Right atrium auricular region (tissue), 2 donors: ENCODE measurements around the gene SCN4B. TPM values are rescaled to one million over a fixed set of nuclear protein-coding genes. Genes with fewer than 3 reads are reported as not detected.

Source experiments
- DNase-seq: peaks from one replicate; pipeline ENCODE4 v3.0.0-alpha.2; 2019; ENCODE audit warnings: low spot score
- H3K27ac ChIP-seq, 2 donors: fragments of 200-600 bp; sonication (generic); 1 replicate in 1 of 2; 2 replicates in 1 of 2; pipeline ENCODE4 v1.5.1; 2016 to 2019
- H3K27me3 ChIP-seq, 2 donors: fragments of 200-600 bp; sonication (generic); one replicate each; pipeline versions ENCODE4 v1.5.1 to v1.6.0; 2017 to 2019
- H3K36me3 ChIP-seq: fragments of 200-600 bp; sonication (generic); one replicate; pipeline ENCODE4 v1.5.1; 2016
- H3K4me1 ChIP-seq, 2 donors: fragments of 200-600 bp; sonication (generic); one replicate each; pipeline versions ENCODE4 v1.5.1 to v1.6.0; 2017 to 2019
- H3K4me3 ChIP-seq, 2 donors: fragments of 200-600 bp; sonication (generic); 1 replicate in 1 of 2; 2 replicates in 1 of 2; pipeline ENCODE4 v1.5.1; 2017 to 2019; ENCODE audit warnings: mild to moderate bottlenecking in 1 of 2, moderate library complexity in 1 of 2
- H3K9me3 ChIP-seq, 2 donors: fragments of 200-600 bp; sonication (generic); one replicate each; pipeline ENCODE4 v1.5.1; 2019
- total RNA-seq, 2 donors: library from RNA; depleted of rRNA; stranded (reverse); fragments of >200 nt; gene quantifications; one replicate each; pipeline ENCODE4 v1.1.0, GENCODE V29; 2016
- TF ChIP-seq, protein P1 (sequence below), 2 donors: fragments of 200-600 bp; sonication (generic); IDR thresholded peaks; one replicate each; pipeline ENCODE4 v1.5.1; 2019; ENCODE audit warnings: antibody characterized with exemption in 2 of 2

SCN4B gene
- total RNA-seq, 2 donors from 2014 or later = 2.5 to 11.8 TPM

DNA sequence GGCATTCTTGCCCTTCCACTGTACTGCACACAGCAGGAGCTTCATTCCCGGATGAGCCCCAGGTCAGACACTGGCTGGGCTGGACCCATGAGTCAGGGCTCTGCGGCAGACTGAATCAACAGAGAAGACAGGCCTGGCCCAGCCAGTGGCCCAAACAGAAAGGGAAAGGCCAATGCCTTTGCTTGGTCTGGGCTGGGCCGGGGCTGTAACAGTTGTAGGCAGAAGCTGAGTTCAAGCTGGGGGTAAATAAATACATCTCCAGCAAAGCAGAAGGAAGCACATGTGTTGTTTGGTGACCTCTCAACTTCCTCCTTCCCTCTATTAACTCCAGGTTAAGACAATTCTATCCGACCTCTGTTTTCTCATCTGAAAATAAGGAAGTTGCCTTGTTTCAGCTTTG, 64.1 kb downstream of the SCN4B start:
- H3K36me3 ChIP-seq = no peaks in the 10 kb centered on the region
- H3K4me1 ChIP-seq = peaks cover 0 to 7% of the 10 kb centered on the region in 2 donors
- H3K27ac ChIP-seq = no peak overlapping the region
- TF ChIP-seq, protein P1, sequence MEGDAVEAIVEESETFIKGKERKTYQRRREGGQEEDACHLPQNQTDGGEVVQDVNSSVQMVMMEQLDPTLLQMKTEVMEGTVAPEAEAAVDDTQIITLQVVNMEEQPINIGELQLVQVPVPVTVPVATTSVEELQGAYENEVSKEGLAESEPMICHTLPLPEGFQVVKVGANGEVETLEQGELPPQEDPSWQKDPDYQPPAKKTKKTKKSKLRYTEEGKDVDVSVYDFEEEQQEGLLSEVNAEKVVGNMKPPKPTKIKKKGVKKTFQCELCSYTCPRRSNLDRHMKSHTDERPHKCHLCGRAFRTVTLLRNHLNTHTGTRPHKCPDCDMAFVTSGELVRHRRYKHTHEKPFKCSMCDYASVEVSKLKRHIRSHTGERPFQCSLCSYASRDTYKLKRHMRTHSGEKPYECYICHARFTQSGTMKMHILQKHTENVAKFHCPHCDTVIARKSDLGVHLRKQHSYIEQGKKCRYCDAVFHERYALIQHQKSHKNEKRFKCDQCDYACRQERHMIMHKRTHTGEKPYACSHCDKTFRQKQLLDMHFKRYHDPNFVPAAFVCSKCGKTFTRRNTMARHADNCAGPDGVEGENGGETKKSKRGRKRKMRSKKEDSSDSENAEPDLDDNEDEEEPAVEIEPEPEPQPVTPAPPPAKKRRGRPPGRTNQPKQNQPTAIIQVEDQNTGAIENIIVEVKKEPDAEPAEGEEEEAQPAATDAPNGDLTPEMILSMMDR (IDR thresholded peaks at IDR 0.05) = no peak
- H3K4me3 ChIP-seq = no peak overlapping the region
- peaks cover 0 to 10% of the 10 kb centered on the region in 2 donors for H3K9me3 ChIP-seq
- H3K27me3 ChIP-seq = no peaks in the 10 kb centered on the region
- no peak for DNase-seq

DNA sequence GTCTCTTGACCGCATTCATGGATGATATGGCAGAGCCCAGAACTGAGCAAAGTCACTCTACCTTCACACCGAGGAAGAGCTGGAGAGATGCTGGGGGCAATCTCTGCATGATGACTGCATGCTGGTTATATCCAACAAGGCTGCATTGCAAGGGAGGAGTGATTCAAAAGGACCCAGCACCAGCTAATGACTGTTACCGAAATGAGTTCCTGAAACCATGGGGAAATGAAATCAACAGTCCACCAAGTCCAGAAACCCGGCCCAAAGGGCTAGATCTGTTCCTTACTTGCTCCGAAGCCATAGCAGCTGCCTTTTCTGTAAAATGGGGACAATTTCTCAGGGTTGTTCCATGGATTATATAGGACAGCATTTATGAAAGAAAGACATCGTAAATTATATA, 64.7 kb downstream of the SCN4B start:
- Histone ChIP-seq H3K27me3 (no peaks in the 10 kb centered on the region), H3K9me3 (peaks cover 0 to 10% of the 10 kb centered on the region in 2 donors), H3K4me3 (no peak overlapping the region), H3K36me3 (no peaks in the 10 kb centered on the region), H3K4me1 (peaks cover 0 to 10% of the 10 kb centered on the region in 2 donors), H3K27ac (no peak overlapping the region)
- TF ChIP-seq, protein P1 (IDR thresholded peaks at IDR 0.05) = no peak
- no peak for DNase-seq

DNA sequence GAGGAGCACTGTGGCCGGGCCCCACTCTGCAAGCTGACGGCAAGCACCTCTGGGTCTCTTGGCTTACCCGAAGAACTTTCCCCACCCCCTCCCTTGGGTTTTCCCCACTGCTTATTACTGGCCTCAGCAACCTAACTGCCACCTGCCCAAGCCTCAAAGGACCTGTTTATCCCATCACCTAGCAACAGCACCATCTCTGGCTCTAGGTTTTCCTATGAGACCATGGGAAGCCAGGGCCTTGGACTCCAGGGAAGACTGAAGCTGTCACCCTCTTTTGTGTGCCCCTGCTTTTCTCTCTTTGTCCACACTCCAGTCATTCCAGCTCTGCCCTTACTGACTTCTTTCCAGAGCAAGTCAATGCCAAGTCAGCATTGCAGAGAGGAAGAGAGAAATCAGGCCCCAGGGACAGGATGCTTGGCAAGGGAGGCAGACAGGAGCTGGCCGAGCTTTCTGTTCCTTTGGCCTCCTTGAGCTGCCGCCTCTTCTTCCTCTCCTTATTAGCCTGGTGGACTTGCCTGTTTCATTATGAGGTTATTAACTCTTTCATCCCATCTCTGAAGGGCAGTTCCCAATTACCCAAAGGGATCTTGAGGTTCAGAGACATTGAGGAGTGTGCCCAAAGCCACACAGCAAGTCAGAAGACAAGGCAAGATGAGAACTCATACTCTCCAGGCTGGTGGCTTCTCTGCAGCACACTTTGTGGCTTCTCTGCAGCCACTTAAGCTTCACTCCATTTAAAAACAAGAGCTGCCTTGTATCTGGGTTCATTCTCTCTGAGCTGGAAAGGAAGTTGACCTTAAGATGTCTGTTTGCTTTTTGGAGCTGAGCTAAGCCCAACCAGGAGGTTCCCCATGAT, 65.5 kb downstream of the SCN4B start, which contains the start of gene SMIM35:
Gene SMIM35, minus strand, starts transcription at position 51 of the 856 bp plus-strand sequence. CDS start 206 bp downstream, outside the sequence.
- H3K4me3 ChIP-seq = no peak within 1 kb of the TSS
- peaks cover 0 to 10% of the 10 kb centered on the region in 2 donors for H3K9me3 ChIP-seq
- no peaks in the 10 kb centered on the region for H3K36me3 ChIP-seq
- peaks cover 0 to 13% of the 10 kb centered on the region in 2 donors for H3K4me1 ChIP-seq
- H3K27ac ChIP-seq = no peak within 1 kb of the TSS
- TF ChIP-seq, protein P1 (IDR thresholded peaks at IDR 0.05) = no peak
- no peak for DNase-seq
- no peaks in the 10 kb centered on the region for H3K27me3 ChIP-seq

DNA sequence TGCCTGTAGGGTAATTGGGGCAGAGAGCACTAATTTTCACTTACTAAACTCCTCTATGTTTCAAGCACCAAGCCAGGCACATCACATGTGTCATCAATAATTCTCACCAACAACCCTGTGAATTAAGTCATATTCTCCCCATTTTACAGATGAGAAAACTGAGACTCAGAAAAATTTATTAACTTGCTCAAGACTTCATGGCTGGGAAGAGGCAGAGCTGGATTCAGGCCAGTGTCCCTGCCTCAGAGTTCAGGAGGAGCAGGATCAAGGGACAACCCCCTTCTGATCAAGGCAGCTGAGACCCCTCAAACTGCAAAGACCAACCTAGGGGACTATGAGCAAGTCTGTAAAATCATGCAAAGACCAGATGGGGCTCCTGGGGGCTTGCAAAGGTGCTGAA, 68.0 kb downstream of the SCN4B start:
- Histone ChIP-seq H3K27ac (peak overlapping the region in 1 of 2 donors; percentile 74), H3K27me3 (no peaks in the 10 kb centered on the region), H3K4me3 (no peak overlapping the region), H3K4me1 (peaks cover 0 to 13% of the 10 kb centered on the region in 2 donors), H3K36me3 (no peaks in the 10 kb centered on the region), H3K9me3 (peaks cover 0 to 10% of the 10 kb centered on the region in 2 donors)
- TF ChIP-seq, protein P1 (IDR thresholded peaks at IDR 0.05) = no peak
- no peak for DNase-seq

DNA sequence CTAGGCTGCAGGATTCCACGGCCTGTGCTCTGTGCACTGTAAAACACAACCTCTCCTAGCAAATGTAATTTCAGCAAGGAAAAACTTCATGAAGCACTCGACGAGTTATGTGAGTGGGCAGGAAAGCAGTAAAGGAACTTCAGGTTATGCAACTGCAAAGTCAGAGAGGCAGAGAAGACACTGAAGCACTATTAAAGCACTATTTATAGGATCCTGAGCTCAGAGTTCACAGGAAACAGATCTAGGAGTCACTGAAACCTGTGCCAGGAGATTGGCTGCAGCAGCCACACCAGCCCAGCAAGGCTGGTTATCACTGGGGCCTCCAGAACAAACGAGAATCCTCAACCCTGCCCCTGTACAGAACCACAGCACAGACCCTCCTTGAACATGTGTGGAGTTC, 68.4 kb downstream of the SCN4B start:
- peaks cover 0 to 13% of the 10 kb centered on the region in 2 donors for H3K4me1 ChIP-seq
- no peaks in the 10 kb centered on the region for H3K27me3 ChIP-seq
- H3K9me3 ChIP-seq = peaks cover 0 to 10% of the 10 kb centered on the region in 2 donors
- no peaks in the 10 kb centered on the region for H3K36me3 ChIP-seq
- DNase-seq = no peak
- peak overlapping the region in 1 of 2 donors; percentile 74 for H3K27ac ChIP-seq
- TF ChIP-seq, protein P1 (IDR thresholded peaks at IDR 0.05) = no peak
- H3K4me3 ChIP-seq = no peak overlapping the region

Other genes with a start within 250 kb of the SCN4B start
- gene TMPRSS13, start 223.4 kb downstream of the SCN4B start, total RNA-seq = not detected
- 10 to 100 TPM in 1 of 2 donors, 1 to 10 TPM in 1; 4.6 to 11.4 TPM for gene IL10RA, start 166.4 kb downstream of the SCN4B start, total RNA-seq
- gene TMPRSS4, start 75.7 kb downstream of the SCN4B start, total RNA-seq = not detected
- gene SMIM35, start 65.9 kb downstream of the SCN4B start, total RNA-seq = not detected
- 1 to 10 TPM; 3.4 to 8.2 TPM for gene SCN2B, start 23.8 kb upstream of the SCN4B start, total RNA-seq
- gene JAML, start 72.2 kb upstream of the SCN4B start, total RNA-seq = 1 to 10 TPM in 1 of 2 donors, under 1 TPM in 1; 0.48 to 2.2 TPM
- 1 to 10 TPM; 1.0 to 2.0 TPM for gene MPZL3, start 99.5 kb upstream of the SCN4B start, total RNA-seq
- gene MPZL2, start 111.5 kb upstream of the SCN4B start, total RNA-seq = 10 to 100 TPM; 13.8 to 16.8 TPM
- gene CD3E, start 151.9 kb upstream of the SCN4B start, total RNA-seq = 1 to 10 TPM in 1 of 2 donors, not detected in 1; 1.8 TPM
- 1 to 10 TPM in 1 of 2 donors, not detected in 1; 1.5 TPM for gene CD3D, start 189.9 kb upstream of the SCN4B start, total RNA-seq
- gene CD3G, start 191.5 kb upstream of the SCN4B start, total RNA-seq = under 1 TPM in 1 of 2 donors, not detected in 1; 0.24 TPM
- gene UBE4A, start 206.8 kb upstream of the SCN4B start, total RNA-seq = 10 to 100 TPM; 46.3 to 53.4 TPM
- gene ATP5MG, start 248.8 kb upstream of the SCN4B start, total RNA-seq = 100 to 1,000 TPM in 1 of 2 donors, 10 to 100 TPM in 1; 82.3 to 122 TPM